ENCODE results near the gene ADPRHL1.

ADPRHL1 gene

GRCh38 chr13:113428871-113429607, 24.2 kb downstream of the ADPRHL1 start:
- peaks cover 2% of the 10 kb centered on the region for H3K9me3 ChIP-seq (ENCODE audit: insufficient read depth, low read depth, low read length)
- no peak overlapping the region for H3K18ac ChIP-seq (ENCODE audit: low read length)
- peaks cover 4 to 6% of the 10 kb centered on the region in 2 experiments for H3K4me1 ChIP-seq (ENCODE audit: control insufficient read depth in 1 of 2, insufficient read depth in 2 of 2, low read length in 2 of 2)
- no peak overlapping the region for H4K8ac ChIP-seq (ENCODE audit: low read depth, low read length)
- no peak overlapping the region for H2AFZ ChIP-seq (ENCODE audit: insufficient read depth, low read length, poor library complexity)
- no peak overlapping the region for H3K23ac ChIP-seq (ENCODE audit: low read length)
- H3K27me3 ChIP-seq (ENCODE audit: insufficient read depth, low read length): no peaks in the 10 kb centered on the region
- no peak overlapping the region for H4K12ac ChIP-seq (ENCODE audit: low read depth, low read length)
- H3K36me3 ChIP-seq (ENCODE audit: control insufficient read depth in 1 of 2, insufficient read depth in 2 of 2, low read length in 2 of 2): peaks cover 14 to 15% of the 10 kb centered on the region in 2 experiments
- no peak overlapping the region for H3K4me2 ChIP-seq (ENCODE audit: low read length)
- H3K4ac ChIP-seq (ENCODE audit: low read depth, low read length): no peak overlapping the region
- no peak overlapping the region for H2AK5ac ChIP-seq (ENCODE audit: low read length)
- no CpG with 5 or more reads among the region's 45 CpGs for WGBS (ENCODE audit: extremely low coverage, insufficient coverage, insufficient read length)
- H3K79me1 ChIP-seq (ENCODE audit: low read length): peaks cover 2% of the 10 kb centered on the region
- no peak overlapping the region for H2BK120ac ChIP-seq (ENCODE audit: insufficient read depth, low read length, poor library complexity)
- no peak overlapping the region for H2BK5ac ChIP-seq (ENCODE audit: low read depth, low read length, poor library complexity)
- DNase-seq: no peak
- H4K91ac ChIP-seq (ENCODE audit: low read depth, low read length): no peak overlapping the region
- no peak overlapping the region for H2BK12ac ChIP-seq (ENCODE audit: low read length)
- H3K79me2 ChIP-seq (ENCODE audit: control insufficient read depth, insufficient read depth, low read length, poor library complexity): no peaks in the 10 kb centered on the region
- no peak overlapping the region for H3K14ac ChIP-seq (ENCODE audit: low read length)
- peak overlapping the region; percentile 15 for H3K4me3 ChIP-seq (ENCODE audit: low read depth, low read length)
- H3K27ac ChIP-seq (ENCODE audit: low read depth, low read length): no peak overlapping the region
- no peak overlapping the region for H3K9ac ChIP-seq (ENCODE audit: low read length)

GRCh38 chr13:113428469-113428865, 24.8 kb downstream of the ADPRHL1 start:
- Histone ChIP-seq H2BK120ac (ENCODE audit: insufficient read depth, low read length, poor library complexity) (no peak overlapping the region), H3K4ac (ENCODE audit: low read depth, low read length) (no peak overlapping the region), H3K79me1 (ENCODE audit: low read length) (peaks cover 2% of the 10 kb centered on the region), H3K36me3 (ENCODE audit: control insufficient read depth in 1 of 2, insufficient read depth in 2 of 2, low read length in 2 of 2) (peaks cover 14 to 18% of the 10 kb centered on the region in 2 experiments), H3K4me2 (ENCODE audit: low read length) (no peak overlapping the region), H4K91ac (ENCODE audit: low read depth, low read length) (no peak overlapping the region), H3K23ac (ENCODE audit: low read length) (no peak overlapping the region), H3K14ac (ENCODE audit: low read length) (no peak overlapping the region), H2BK12ac (ENCODE audit: low read length) (no peak overlapping the region), H3K18ac (ENCODE audit: low read length) (peak overlapping the region; percentile 62), H2AFZ (ENCODE audit: insufficient read depth, low read length, poor library complexity) (no peak overlapping the region), H3K9ac (ENCODE audit: low read length) (no peak overlapping the region), H3K4me1 (ENCODE audit: control insufficient read depth in 1 of 2, insufficient read depth in 2 of 2, low read length in 2 of 2) (peaks cover 4 to 6% of the 10 kb centered on the region in 2 experiments), H3K4me3 (ENCODE audit: low read depth, low read length) (peak overlapping the region; percentile 20), H3K27ac (ENCODE audit: low read depth, low read length) (no peak overlapping the region), H3K27me3 (ENCODE audit: insufficient read depth, low read length) (no peaks in the 10 kb centered on the region), H3K79me2 (ENCODE audit: control insufficient read depth, insufficient read depth, low read length, poor library complexity) (no peaks in the 10 kb centered on the region), H2AK5ac (ENCODE audit: low read length) (no peak overlapping the region), H4K8ac (ENCODE audit: low read depth, low read length) (peak overlapping the region; percentile 44), H4K12ac (ENCODE audit: low read depth, low read length) (no peak overlapping the region), H2BK5ac (ENCODE audit: low read depth, low read length, poor library complexity) (no peak overlapping the region), H3K9me3 (ENCODE audit: insufficient read depth, low read depth, low read length) (peaks cover 2% of the 10 kb centered on the region)
- peak in 1 of 2 donors; percentile 17 for DNase-seq
- WGBS (ENCODE audit: extremely low coverage, insufficient coverage, insufficient read length): no CpG with 5 or more reads among the region's 17 CpGs

GRCh38 chr13:113427562-113428468, 25.5 kb downstream of the ADPRHL1 start:
- DNase-seq: peak; percentile 35 to 66
- no peak overlapping the region for H2BK120ac ChIP-seq (ENCODE audit: insufficient read depth, low read length, poor library complexity)
- no peak overlapping the region for H3K14ac ChIP-seq (ENCODE audit: low read length)

GRCh38 chr13:113426591-113426986, 26.7 kb downstream of the ADPRHL1 start:
- Histone ChIP-seq H3K27me3 (ENCODE audit: insufficient read depth, low read length) (no peaks in the 10 kb centered on the region), H3K79me1 (ENCODE audit: low read length) (peaks cover 2% of the 10 kb centered on the region), H3K4me2 (ENCODE audit: low read length) (no peak overlapping the region), H4K91ac (ENCODE audit: low read depth, low read length) (no peak overlapping the region), H3K79me2 (ENCODE audit: control insufficient read depth, insufficient read depth, low read length, poor library complexity) (no peaks in the 10 kb centered on the region), H3K9me3 (ENCODE audit: insufficient read depth, low read depth, low read length) (peaks cover 2% of the 10 kb centered on the region), H2BK12ac (ENCODE audit: low read length) (no peak overlapping the region), H2BK5ac (ENCODE audit: low read depth, low read length, poor library complexity) (no peak overlapping the region), H3K4me1 (ENCODE audit: control insufficient read depth in 1 of 2, insufficient read depth in 2 of 2, low read length in 2 of 2) (peaks cover 4 to 6% of the 10 kb centered on the region in 2 experiments), H3K14ac (ENCODE audit: low read length) (no peak overlapping the region), H4K12ac (ENCODE audit: low read depth, low read length) (no peak overlapping the region), H3K36me3 (ENCODE audit: control insufficient read depth in 1 of 2, insufficient read depth in 2 of 2, low read length in 2 of 2) (peaks cover 11 to 17% of the 10 kb centered on the region in 2 experiments), H2BK120ac (ENCODE audit: insufficient read depth, low read length, poor library complexity) (no peak overlapping the region), H2AK5ac (ENCODE audit: low read length) (no peak overlapping the region), H3K4me3 (ENCODE audit: low read depth, low read length) (no peak overlapping the region), H3K27ac (ENCODE audit: low read depth, low read length) (no peak overlapping the region), H3K23ac (ENCODE audit: low read length) (no peak overlapping the region), H4K8ac (ENCODE audit: low read depth, low read length) (no peak overlapping the region), H3K18ac (ENCODE audit: low read length) (no peak overlapping the region), H3K4ac (ENCODE audit: low read depth, low read length) (no peak overlapping the region), H3K9ac (ENCODE audit: low read length) (no peak overlapping the region), H2AFZ (ENCODE audit: insufficient read depth, low read length, poor library complexity) (no peak overlapping the region)
- WGBS (ENCODE audit: extremely low coverage, insufficient coverage, insufficient read length): no CpG with 5 or more reads among the region's 15 CpGs
- DNase-seq: no peak

More at GRCh38 chr13:113427562-113428468, 25.5 kb downstream of the ADPRHL1 start:
- no peak overlapping the region for H3K9ac ChIP-seq (ENCODE audit: low read length)
- no peak overlapping the region for H4K91ac ChIP-seq (ENCODE audit: low read depth, low read length)
- H4K8ac ChIP-seq (ENCODE audit: low read depth, low read length): peak overlapping the region; percentile 44
- H3K27me3 ChIP-seq (ENCODE audit: insufficient read depth, low read length): no peaks in the 10 kb centered on the region
- H2AK5ac ChIP-seq (ENCODE audit: low read length): no peak overlapping the region
- H3K18ac ChIP-seq (ENCODE audit: low read length): peak overlapping the region; percentile 62
- peak overlapping the region; percentile 20 for H3K4me3 ChIP-seq (ENCODE audit: low read depth, low read length)
- no peak overlapping the region for H2AFZ ChIP-seq (ENCODE audit: insufficient read depth, low read length, poor library complexity)
- no CpG with 5 or more reads among the region's 31 CpGs for WGBS (ENCODE audit: extremely low coverage, insufficient coverage, insufficient read length)
- H3K4ac ChIP-seq (ENCODE audit: low read depth, low read length): no peak overlapping the region
- peaks cover 2% of the 10 kb centered on the region for H3K9me3 ChIP-seq (ENCODE audit: insufficient read depth, low read depth, low read length)
- H2BK12ac ChIP-seq (ENCODE audit: low read length): no peak overlapping the region
- no peak overlapping the region for H3K27ac ChIP-seq (ENCODE audit: low read depth, low read length)
- H3K4me2 ChIP-seq (ENCODE audit: low read length): no peak overlapping the region
- no peak overlapping the region for H2BK5ac ChIP-seq (ENCODE audit: low read depth, low read length, poor library complexity)
- H3K79me1 ChIP-seq (ENCODE audit: low read length): peaks cover 2% of the 10 kb centered on the region
- peaks cover 14 to 20% of the 10 kb centered on the region in 2 experiments for H3K36me3 ChIP-seq (ENCODE audit: control insufficient read depth in 1 of 2, insufficient read depth in 2 of 2, low read length in 2 of 2)
- H4K12ac ChIP-seq (ENCODE audit: low read depth, low read length): peak overlapping the region; percentile 54
- H3K79me2 ChIP-seq (ENCODE audit: control insufficient read depth, insufficient read depth, low read length, poor library complexity): no peaks in the 10 kb centered on the region
- no peak overlapping the region for H3K23ac ChIP-seq (ENCODE audit: low read length)
- H3K4me1 ChIP-seq (ENCODE audit: control insufficient read depth in 1 of 2, insufficient read depth in 2 of 2, low read length in 2 of 2): peaks cover 4 to 6% of the 10 kb centered on the region in 2 experiments

All from trophoblast cell (in vitro differentiated cells and primary cell).